Hepatocyte (in vitro differentiated cells): ENCODE data around the gene NME8. TPM values are rescaled to one million over a fixed set of nuclear protein-coding genes. Genes with fewer than 3 reads are reported as not detected.
A peak's percentile ranks its signal among the peaks of the same experiment; 100 is the strongest.

Experiments used
- DNase-seq: peaks from one replicate; pipeline ENCODE4 v3.0.0-alpha.2; 2016; ENCODE audit warnings: low spot score
- H2AFZ ChIP-seq: fragments of 200-600 bp; sonication (generic); 2 replicates; pipeline ENCODE4 v1.6.0; 2016; ENCODE audit warnings: antibody characterized with exemption, mild to moderate bottlenecking
- H3K27ac ChIP-seq: fragments of 200-600 bp; sonication (generic); 2 replicates; pipeline ENCODE4 v1.5.1; 2016; ENCODE audit warnings: mild to moderate bottlenecking
- H3K27me3 ChIP-seq: fragments of 200-600 bp; sonication (generic); 2 replicates; pipeline ENCODE4 v1.6.1; 2016
- H3K36me3 ChIP-seq: fragments of 200-600 bp; sonication (generic); replicated peaks from 2 replicates; pipeline ENCODE4 v1.5.1; 2016; ENCODE audit warnings: low read depth; ENCODE audit not compliant: insufficient read depth
- H3K4me1 ChIP-seq: fragments of 200-600 bp; sonication (generic); 2 replicates; pipeline ENCODE4 v1.5.1; 2016; ENCODE audit warnings: mild to moderate bottlenecking, moderate library complexity; ENCODE audit not compliant: insufficient read depth
- H3K4me2 ChIP-seq: fragments of 200-600 bp; sonication (generic); 2 replicates; pipeline ENCODE4 v1.6.0; 2016
- H3K4me3 ChIP-seq: fragments of 200-600 bp; sonication (generic); 2 replicates; pipeline ENCODE4 v1.5.1; 2016; ENCODE audit warnings: mild to moderate bottlenecking
- H3K79me2 ChIP-seq: fragments of 200-600 bp; sonication (generic); 2 replicates; pipeline ENCODE4 v1.6.0; 2017; ENCODE audit warnings: mild to moderate bottlenecking
- H3K9me2 ChIP-seq: fragments of 200-600 bp; sonication (generic); replicated peaks from 2 replicates; pipeline ENCODE4 v1.6.0; 2017; ENCODE audit warnings: mild to moderate bottlenecking; ENCODE audit not compliant: insufficient read depth
- H3K9me3 ChIP-seq: fragments of 200-600 bp; sonication (generic); 2 replicates; pipeline ENCODE4 v1.5.1; 2016; ENCODE audit warnings: low read depth, mild to moderate bottlenecking
- H4K20me1 ChIP-seq: fragments of 200-600 bp; sonication (generic); 2 replicates; pipeline ENCODE4 v1.6.0; 2016; ENCODE audit warnings: mild to moderate bottlenecking; ENCODE audit not compliant: insufficient read depth, poor library complexity, severe bottlenecking
- EZH2 ChIP-seq: fragments of 200-600 bp; sonication (generic); IDR thresholded peaks from 2 replicates; pipeline ENCODE4 v1.6.1; 2016; ENCODE audit warnings: antibody characterized with exemption, mild to moderate bottlenecking, borderline replicate concordance
- EZH2phosphoT487 ChIP-seq: fragments of 200-600 bp; sonication (generic); IDR thresholded peaks from one replicate; pipeline ENCODE4 v1.6.1; 2018; ENCODE audit warnings: antibody characterized with exemption, mild to moderate bottlenecking, low read depth, moderate library complexity; ENCODE audit not compliant: unreplicated experiment, severe bottlenecking
- WGBS: methylation state at CpG from one replicate; pipeline ENCODE4 v1.1.6; 2016; ENCODE audit warnings: low lambda C conversion rate; ENCODE audit errors: missing lambda C conversion rate; 5-methylcytosine and 5-hydroxymethylcytosine counted together
- polyA plus RNA-seq: library from polyadenylated mRNA; unstranded; fragments of >200 nt; fragmentation: Nextera tagmentation; extraction: Ambion mirVana; gene quantifications from 2 replicates; pipeline ENCODE4 v1.2.1, GENCODE V29; 2016
- total RNA-seq: library from RNA; depleted of rRNA; stranded (reverse); fragments of >200 nt; gene quantifications from 2 replicates; pipeline ENCODE4 v1.2.3, GENCODE V29; 2014
- TF ChIP-seq, protein P1 (sequence below): fragments of 200-600 bp; sonication (generic); IDR thresholded peaks from 2 replicates; pipeline ENCODE4 v1.5.1; 2016; ENCODE audit warnings: antibody characterized with exemption, mild to moderate bottlenecking; ENCODE audit not compliant: poor library complexity

Gene NME8
- total and polyA plus RNA-seq, 2 experiments from 2014 or later: not detected

DNA sequence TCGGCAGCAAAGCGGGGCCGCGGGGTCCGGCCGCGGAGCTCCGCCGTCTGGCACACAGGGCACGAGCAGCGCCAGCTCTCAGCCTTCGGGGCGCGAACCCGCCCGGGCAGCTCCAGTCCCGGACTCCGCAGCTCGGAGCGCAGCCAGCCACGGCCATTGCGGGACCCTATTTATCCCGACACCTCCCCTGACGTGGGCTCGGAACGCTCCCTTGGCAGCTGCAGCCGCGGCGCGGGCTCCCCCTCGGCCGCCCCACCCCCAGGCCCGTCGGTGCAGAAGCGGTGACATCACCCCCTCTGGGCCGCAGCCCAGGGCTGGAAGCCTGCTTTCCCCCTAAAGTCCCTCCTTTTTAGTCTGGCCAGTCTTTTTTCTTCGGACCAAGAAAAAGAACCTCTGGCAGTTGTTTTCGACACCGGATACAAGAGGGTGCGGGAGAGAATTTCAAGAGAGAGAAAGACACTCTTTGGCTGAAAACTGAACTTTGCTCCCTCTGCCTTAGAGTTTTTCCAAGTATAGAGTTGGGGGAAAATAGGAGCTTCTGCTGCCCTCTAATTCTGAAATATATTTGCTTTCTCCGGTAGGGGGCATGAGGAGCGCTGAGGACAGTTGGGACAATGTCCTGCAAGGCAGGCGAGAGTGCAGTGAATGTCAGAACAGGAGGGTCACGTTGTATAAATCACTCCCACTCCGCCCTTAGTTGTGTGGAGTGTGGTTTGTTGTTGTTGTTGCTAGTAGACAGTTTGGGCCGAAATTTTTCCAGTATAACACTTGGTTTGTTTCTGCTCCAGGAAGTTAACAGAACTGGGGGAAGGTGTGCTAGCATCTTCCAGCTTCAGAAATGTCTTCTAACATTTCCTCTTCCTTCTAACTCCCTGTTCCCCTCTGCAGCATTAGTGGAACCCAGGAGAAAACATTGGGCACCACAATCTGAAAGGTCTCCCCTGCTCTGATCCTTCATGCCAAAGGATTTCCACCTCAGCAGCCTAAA is 68.6 kb downstream of the NME8 start, which contains the start of gene SFRP4:
TSS of gene SFRP4 (minus strand) at position 145 of the 988 bp plus-strand sequence. CDS start 280 bp downstream, outside the sequence.
- Histone ChIP-seq H2AFZ (peak within 1 kb of the TSS; percentile 38), H4K20me1 (no peaks in the 10 kb centered on the region), H3K79me2 (no peaks in the 10 kb centered on the region), H3K9me2 (no peaks in the 10 kb centered on the region), H3K4me3 (peak within 1 kb of the TSS; percentile 24), H3K4me2 (peak within 1 kb of the TSS; percentile 89), H3K9me3 (no peaks in the 10 kb centered on the region), H3K36me3 (no peaks in the 10 kb centered on the region), H3K27me3 (peaks cover 58% of the 10 kb centered on the region), H3K4me1 (no peaks in the 10 kb centered on the region), H3K27ac (peak within 1 kb of the TSS; percentile 74)
- 2% methylated on average over 30 of the region's 46 CpGs for WGBS
- peak; percentile 76 for DNase-seq
- TF ChIP-seq EZH2 (no peak), EZH2phosphoT487 (no peak)
- TF ChIP-seq, protein P1, sequence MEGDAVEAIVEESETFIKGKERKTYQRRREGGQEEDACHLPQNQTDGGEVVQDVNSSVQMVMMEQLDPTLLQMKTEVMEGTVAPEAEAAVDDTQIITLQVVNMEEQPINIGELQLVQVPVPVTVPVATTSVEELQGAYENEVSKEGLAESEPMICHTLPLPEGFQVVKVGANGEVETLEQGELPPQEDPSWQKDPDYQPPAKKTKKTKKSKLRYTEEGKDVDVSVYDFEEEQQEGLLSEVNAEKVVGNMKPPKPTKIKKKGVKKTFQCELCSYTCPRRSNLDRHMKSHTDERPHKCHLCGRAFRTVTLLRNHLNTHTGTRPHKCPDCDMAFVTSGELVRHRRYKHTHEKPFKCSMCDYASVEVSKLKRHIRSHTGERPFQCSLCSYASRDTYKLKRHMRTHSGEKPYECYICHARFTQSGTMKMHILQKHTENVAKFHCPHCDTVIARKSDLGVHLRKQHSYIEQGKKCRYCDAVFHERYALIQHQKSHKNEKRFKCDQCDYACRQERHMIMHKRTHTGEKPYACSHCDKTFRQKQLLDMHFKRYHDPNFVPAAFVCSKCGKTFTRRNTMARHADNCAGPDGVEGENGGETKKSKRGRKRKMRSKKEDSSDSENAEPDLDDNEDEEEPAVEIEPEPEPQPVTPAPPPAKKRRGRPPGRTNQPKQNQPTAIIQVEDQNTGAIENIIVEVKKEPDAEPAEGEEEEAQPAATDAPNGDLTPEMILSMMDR: peak; percentile 67

DNA sequence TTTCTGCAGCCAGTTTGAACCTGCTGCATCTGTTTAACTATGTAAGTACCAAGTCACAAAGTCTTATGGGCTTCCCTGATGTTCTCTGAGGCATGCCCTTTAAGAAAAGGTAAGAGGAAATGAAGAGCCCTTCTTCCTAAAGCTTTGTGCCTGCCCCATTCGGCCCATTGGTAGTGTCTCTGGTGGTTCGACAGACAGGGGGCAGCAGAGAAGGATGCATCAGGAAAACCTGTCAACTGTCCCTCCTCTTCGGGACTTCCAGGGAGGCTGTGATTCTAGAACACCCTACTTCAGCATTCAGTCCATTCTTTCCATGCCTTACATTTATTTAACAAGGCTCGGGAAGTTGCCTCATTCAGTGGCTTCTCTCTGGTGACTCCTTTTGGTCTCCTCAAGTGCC is 70.1 kb downstream of the NME8 start:
- TF ChIP-seq, protein P1: no peak
- TF ChIP-seq EZH2phosphoT487 (no peak), EZH2 (no peak)
- Histone ChIP-seq H3K4me3 (no peak overlapping the region), H3K36me3 (no peaks in the 10 kb centered on the region), H3K9me3 (no peaks in the 10 kb centered on the region), H3K27ac (no peak overlapping the region), H4K20me1 (no peaks in the 10 kb centered on the region), H3K9me2 (no peaks in the 10 kb centered on the region), H3K4me1 (no peaks in the 10 kb centered on the region), H3K79me2 (no peaks in the 10 kb centered on the region), H3K27me3 (peaks cover 61% of the 10 kb centered on the region), H2AFZ (no peak overlapping the region), H3K4me2 (no peak overlapping the region)
- 69% methylated on average over 4 of the region's 4 CpGs for WGBS
- DNase-seq: no peak

DNA sequence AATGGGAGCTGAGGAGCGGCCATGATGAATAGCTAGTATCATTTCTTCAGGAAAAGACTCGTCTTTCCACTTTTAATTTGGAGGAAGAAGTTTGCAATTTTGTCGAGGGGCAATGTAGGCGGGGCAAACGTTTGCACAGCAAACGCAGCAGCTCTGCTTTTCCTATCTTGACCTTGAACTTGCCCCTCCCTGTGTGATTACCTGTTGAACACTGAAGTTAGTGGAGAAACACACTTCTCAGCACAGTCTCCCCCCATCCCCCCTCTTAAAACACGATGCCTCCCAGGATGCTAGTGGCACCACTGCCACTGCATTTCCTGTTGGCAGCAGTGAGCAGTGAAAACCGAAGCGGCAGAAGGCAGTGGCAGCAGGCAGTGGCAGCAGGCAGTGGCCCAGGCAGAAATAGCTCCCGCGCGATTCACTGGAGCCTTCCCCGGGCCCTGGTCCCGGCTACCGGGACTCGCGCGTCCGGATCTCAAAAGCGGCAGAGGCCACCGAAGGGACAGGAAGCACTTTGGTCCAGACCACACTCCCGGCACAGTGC is 72.0 kb downstream of the NME8 start, which contains the start of gene EPDR1:
TSS of gene EPDR1 (plus strand) at position 336 of the 544 bp plus-strand sequence. CDS start 300 bp downstream, outside the sequence.
- Histone ChIP-seq H3K4me1 (no peaks in the 10 kb centered on the region), H3K27ac (peak within 1 kb of the TSS; percentile 37), H2AFZ (peak within 1 kb of the TSS; percentile 90), H3K36me3 (no peaks in the 10 kb centered on the region), H3K4me2 (peak within 1 kb of the TSS; percentile 97), H3K9me3 (no peaks in the 10 kb centered on the region), H3K79me2 (no peaks in the 10 kb centered on the region), H3K9me2 (no peaks in the 10 kb centered on the region), H4K20me1 (no peaks in the 10 kb centered on the region), H3K27me3 (peaks cover 59% of the 10 kb centered on the region), H3K4me3 (peak within 1 kb of the TSS; percentile 48)
- WGBS: 15% methylated on average over 22 of the region's 22 CpGs
- DNase-seq: peak; percentile 62
- TF ChIP-seq EZH2phosphoT487: no peak
- TF ChIP-seq, protein P1: peak; percentile 17
